ENCODE results near the gene MEGF11. TPM values are rescaled to one million over a fixed set of nuclear protein-coding genes. Genes with fewer than 3 reads are reported as not detected.

Gene MEGF11
- total RNA-seq, 1 experiment from 2014 or later: not detected

GRCh38 chr15:65918945-65919344 lies 334.6 kb downstream of the MEGF11 start:
- Histone ChIP-seq H2AFZ (ENCODE audit: low read length) (no peak overlapping the region), H3K9ac (ENCODE audit: low read length) (no peak overlapping the region), H3K4me1 (ENCODE audit: insufficient read depth, low read length) (no peaks in the 10 kb centered on the region), H3K27me3 (ENCODE audit: low read length) (no peaks in the 10 kb centered on the region), H3K36me3 (ENCODE audit: low read depth, low read length) (no peaks in the 10 kb centered on the region), H3K4me3 (ENCODE audit: low read length) (no peak overlapping the region), H3F3A (ENCODE audit: low read length, unreplicated experiment) (no peaks in the 10 kb centered on the region), H3K9me2 (replicated peaks; ENCODE audit: low read length) (no peaks in the 10 kb centered on the region), H4K20me1 (ENCODE audit: low read length) (no peaks in the 10 kb centered on the region), H3K27ac (ENCODE audit: low read length) (no peak overlapping the region), H3K9me3 (ENCODE audit: low read length) (no peaks in the 10 kb centered on the region), H3K4me2 (ENCODE audit: low read length) (no peak overlapping the region), H3K79me2 (ENCODE audit: low read length) (no peaks in the 10 kb centered on the region)
- BruUV-seq (replicated peaks): no TSS peak
- ChIA-PET POLR2A (ENCODE audit: unreplicated experiment) (no interaction called here), CTCF (no interaction called here)
- TF ChIP-seq CTCF (conservative IDR thresholded peaks at IDR 0.05; ENCODE audit: low read depth, low read length) (no peak), EZH2 (IDR thresholded peaks at IDR 0.05; ENCODE audit: low read length, unreplicated experiment) (no peak), EZH2phosphoT487 (IDR thresholded peaks at IDR 0.05; ENCODE audit: borderline replicate concordance, low read length) (no peak)
- ATAC-seq (no peak), DNase-seq (no peak)
- intact Hi-C loops (cut with micrococcal nuclease): no loop called here

GRCh38 chr15:65918357-65918920 lies 335.1 kb downstream of the MEGF11 start:
- Histone ChIP-seq H3K27ac (ENCODE audit: low read length) (no peak overlapping the region), H3K4me3 (ENCODE audit: low read length) (no peak overlapping the region), H3K36me3 (ENCODE audit: low read depth, low read length) (no peaks in the 10 kb centered on the region), H3K27me3 (ENCODE audit: low read length) (no peaks in the 10 kb centered on the region), H3K9me3 (ENCODE audit: low read length) (no peaks in the 10 kb centered on the region), H3K79me2 (ENCODE audit: low read length) (no peaks in the 10 kb centered on the region), H2AFZ (ENCODE audit: low read length) (no peak overlapping the region), H3K9me2 (replicated peaks; ENCODE audit: low read length) (no peaks in the 10 kb centered on the region), H3K4me1 (ENCODE audit: insufficient read depth, low read length) (no peaks in the 10 kb centered on the region), H4K20me1 (ENCODE audit: low read length) (no peaks in the 10 kb centered on the region), H3K9ac (ENCODE audit: low read length) (no peak overlapping the region), H3K4me2 (ENCODE audit: low read length) (no peak overlapping the region), H3F3A (ENCODE audit: low read length, unreplicated experiment) (no peaks in the 10 kb centered on the region)
- DNase-seq (no peak), ATAC-seq (no peak)
- no TSS peak for BruUV-seq (replicated peaks)
- TF ChIP-seq CTCF (conservative IDR thresholded peaks at IDR 0.05; ENCODE audit: low read depth, low read length) (no peak), EZH2 (IDR thresholded peaks at IDR 0.05; ENCODE audit: low read length, unreplicated experiment) (no peak), EZH2phosphoT487 (IDR thresholded peaks at IDR 0.05; ENCODE audit: borderline replicate concordance, low read length) (no peak)
- POLR2A ChIA-PET (ENCODE audit: unreplicated experiment): no interaction called here
- CTCF ChIA-PET: no interaction called here
- intact Hi-C loops (cut with micrococcal nuclease): no loop called here

GRCh38 chr15:65917936-65918335 lies 335.6 kb downstream of the MEGF11 start:
- Histone ChIP-seq H3F3A (ENCODE audit: low read length, unreplicated experiment) (no peaks in the 10 kb centered on the region), H4K20me1 (ENCODE audit: low read length) (no peaks in the 10 kb centered on the region), H3K4me2 (ENCODE audit: low read length) (no peak overlapping the region), H3K4me1 (ENCODE audit: insufficient read depth, low read length) (no peaks in the 10 kb centered on the region), H3K4me3 (ENCODE audit: low read length) (no peak overlapping the region), H3K36me3 (ENCODE audit: low read depth, low read length) (no peaks in the 10 kb centered on the region), H3K79me2 (ENCODE audit: low read length) (no peaks in the 10 kb centered on the region), H3K27ac (ENCODE audit: low read length) (no peak overlapping the region), H3K9ac (ENCODE audit: low read length) (no peak overlapping the region), H3K27me3 (ENCODE audit: low read length) (no peaks in the 10 kb centered on the region), H3K9me2 (replicated peaks; ENCODE audit: low read length) (no peaks in the 10 kb centered on the region), H3K9me3 (ENCODE audit: low read length) (no peaks in the 10 kb centered on the region), H2AFZ (ENCODE audit: low read length) (no peak overlapping the region)
- TF ChIP-seq EZH2 (IDR thresholded peaks at IDR 0.05; ENCODE audit: low read length, unreplicated experiment): no peak
- TF ChIP-seq EZH2phosphoT487 (IDR thresholded peaks at IDR 0.05; ENCODE audit: borderline replicate concordance, low read length): no peak
- TF ChIP-seq CTCF (conservative IDR thresholded peaks at IDR 0.05; ENCODE audit: low read depth, low read length): no peak
- intact Hi-C loops (cut with micrococcal nuclease): no loop called here
- CTCF ChIA-PET: no interaction called here
- POLR2A ChIA-PET (ENCODE audit: unreplicated experiment): no interaction called here
- no peak for ATAC-seq
- BruUV-seq (replicated peaks): no TSS peak
- DNase-seq: no peak
